Activated gamma-delta T cell (primary cell): ENCODE data around the gene CD151.

Experiments
- DNase-seq: peaks from one replicate; lab custom pipeline; 2025; lab: John Stamatoyannopoulos, UW

CD151 gene

DNA sequence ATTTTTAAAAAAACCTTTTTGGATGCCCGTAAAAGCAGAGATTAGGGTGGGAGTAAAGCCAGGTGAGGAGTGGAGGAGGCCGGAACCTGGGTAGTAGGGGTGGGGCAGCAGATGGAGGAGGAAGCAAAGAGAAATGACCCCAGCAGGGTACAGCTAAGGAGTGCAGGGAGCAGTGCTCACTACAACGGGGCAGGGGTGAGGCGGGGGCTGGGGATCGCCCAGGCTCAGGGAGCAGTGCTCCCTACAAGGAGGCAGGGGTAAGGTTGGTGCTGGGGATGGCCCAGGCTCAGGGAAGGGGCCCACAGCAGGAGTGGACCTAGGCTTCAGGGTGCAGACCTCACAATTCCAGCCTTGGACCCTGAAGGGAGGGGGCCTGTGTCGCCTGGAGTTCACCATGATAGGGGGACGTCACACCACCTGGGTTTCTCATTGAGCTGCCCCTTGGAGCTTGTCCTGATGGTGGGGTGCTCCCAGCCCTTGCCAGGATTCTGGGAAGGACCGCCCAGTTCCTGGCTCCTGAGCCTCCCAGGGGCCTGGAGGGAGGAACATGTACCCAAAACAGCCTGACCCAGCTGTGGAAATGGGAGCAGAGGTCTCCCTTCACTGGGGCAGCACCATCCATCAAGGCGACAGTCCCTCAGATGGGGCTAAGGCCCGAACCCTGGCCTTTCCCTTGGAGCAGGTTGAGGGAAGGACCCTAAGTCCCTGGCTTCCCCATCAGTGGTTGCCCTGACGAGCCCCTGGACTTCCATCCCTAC, 16.9 kb upstream of the CD151 start:
- no peak for DNase-seq

DNA sequence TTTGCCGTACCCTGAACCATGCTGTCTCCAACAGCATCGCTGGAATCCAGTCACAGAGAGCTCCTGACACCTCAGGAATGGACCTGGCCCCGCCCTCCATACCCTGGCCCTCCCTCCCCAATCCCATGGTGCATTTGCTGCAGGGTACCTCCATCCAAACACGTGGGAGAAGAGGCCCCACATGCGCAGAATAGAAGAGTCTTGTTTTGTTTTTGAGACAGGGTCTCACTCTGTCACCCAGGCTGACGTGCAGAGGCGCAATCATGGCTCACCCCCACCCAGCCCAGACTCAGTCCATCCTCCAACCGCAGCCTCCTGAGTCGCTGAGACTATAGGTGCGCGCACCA, 16.3 kb upstream of the CD151 start:
- no peak for DNase-seq

- DNase-seq, result no peak
Measured at GRCh38 chr11:818396-819128, 14.2 kb upstream of the CD151 start, which contains the start of gene PNPLA2. Gene PNPLA2, plus strand, starts transcription at chr11:818914. Its CDS starts 805 bp downstream, at chr11:819719.

- peak; percentile 86 for DNase-seq
Measured at GRCh38 chr11:819129-819931, 13.4 kb upstream of the CD151 start.

GRCh38 chr11:819943-820649, 12.7 kb upstream of the CD151 start:
- peak; percentile 87 for DNase-seq

DNA sequence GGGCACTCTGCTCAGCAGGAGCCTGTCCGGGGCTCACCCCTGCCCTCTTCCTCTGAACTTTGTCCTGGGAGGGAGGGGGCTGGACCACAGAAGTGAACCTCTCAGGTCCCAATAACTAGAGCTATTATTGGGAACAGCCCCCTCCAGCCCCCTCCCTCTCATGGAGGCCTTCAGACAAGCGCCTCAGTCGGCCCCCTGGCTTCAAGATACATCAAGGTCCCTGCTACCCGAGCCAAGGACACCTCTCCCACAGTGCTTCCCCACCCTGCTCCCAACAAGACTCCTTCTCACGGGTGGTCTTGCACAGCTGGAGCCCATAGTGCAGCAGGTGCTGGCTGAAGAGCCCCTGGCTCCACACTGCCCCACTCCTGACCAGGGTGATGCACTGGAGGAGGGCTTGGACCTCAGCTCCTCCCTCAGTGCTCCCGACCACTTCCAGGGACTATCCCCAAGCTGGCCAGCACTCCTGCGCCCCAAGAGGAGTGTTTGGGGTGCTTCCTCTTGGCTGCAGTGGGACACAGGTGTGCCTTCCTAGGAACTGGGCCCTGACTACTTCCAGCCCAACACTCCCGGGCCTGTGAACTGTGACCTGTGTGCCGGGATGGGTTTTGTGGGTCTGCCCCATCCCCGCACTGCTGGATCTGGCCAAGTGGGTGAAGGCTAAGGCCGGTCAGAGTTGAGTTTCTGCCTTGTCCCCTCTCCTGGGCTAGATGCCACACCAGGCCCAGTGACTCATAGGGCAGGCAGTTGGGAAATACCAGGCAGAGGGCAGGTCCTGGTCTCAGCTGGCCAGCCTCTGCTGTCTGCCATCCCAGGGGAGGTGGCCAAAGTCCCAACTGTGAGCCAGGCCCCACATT, 11.9 kb upstream of the CD151 start:
- no peak for DNase-seq

DNA sequence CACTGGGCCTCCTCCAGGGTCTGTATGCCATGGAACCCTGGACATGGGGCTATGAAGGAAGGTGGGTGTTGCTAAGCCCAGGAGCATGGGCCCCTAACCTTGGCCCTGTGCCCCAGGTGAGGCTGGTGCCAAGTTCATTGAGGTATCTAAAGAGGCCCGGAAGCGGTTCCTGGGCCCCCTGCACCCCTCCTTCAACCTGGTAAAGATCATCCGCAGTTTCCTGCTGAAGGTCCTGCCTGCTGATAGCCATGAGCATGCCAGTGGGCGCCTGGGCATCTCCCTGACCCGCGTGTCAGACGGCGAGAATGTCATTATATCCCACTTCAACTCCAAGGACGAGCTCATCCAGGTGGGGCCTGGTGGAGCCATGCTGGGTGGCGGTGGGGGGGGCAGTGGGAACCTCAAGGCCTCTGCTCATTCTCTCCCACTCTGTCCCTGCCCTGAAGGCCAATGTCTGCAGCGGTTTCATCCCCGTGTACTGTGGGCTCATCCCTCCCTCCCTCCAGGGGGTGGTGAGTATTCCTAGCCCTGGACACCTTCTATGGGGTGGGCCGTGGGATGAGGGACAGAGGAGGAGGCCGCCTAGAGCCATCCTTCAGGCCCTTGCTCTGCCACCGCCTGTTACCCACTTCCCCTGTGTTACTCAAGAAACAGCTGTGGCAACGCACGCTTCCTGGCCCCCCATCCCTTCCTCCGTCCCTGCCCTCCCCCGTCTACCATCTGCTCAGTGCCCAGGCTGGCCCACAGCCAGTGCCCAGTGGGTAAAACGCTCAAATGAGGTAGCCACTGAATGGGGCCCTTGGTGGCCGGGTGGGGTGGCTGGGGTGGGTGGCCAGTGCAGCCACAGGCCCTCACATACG, 11.0 kb upstream of the CD151 start:
- no peak for DNase-seq

DNA sequence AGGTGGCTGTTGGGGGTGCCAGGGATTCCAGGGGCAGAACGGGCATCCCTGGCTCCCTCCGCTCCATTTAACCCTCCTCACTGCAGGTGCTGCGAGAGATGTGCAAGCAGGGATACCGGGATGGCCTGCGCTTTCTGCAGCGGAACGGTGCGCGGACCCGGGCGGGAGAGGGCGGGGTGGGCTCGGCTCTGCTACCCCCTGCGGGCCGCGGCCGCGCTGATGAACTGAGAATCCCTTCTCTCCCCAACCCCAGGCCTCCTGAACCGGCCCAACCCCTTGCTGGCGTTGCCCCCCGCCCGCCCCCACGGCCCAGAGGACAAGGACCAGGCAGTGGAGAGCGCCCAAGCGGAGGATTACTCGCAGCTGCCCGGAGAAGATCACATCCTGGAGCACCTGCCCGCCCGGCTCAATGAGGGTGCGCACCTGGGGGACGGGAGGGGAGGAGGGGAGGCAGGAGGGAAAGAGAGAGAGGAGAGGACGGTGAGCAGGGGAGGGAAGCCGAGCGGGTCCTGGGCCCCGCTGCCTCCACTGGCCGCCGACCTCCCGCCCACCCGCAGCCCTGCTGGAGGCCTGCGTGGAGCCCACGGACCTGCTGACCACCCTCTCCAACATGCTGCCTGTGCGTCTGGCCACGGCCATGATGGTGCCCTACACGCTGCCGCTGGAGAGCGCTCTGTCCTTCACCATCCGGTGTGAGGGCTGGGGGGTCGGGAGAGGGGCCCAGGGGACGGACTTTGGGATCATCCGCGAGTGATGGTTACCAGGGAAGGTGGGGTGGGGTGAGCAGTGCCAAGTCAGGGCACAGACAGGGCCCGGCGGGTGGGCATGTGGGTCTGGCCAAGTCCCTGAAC, 9.1 kb upstream of the CD151 start:
- DNase-seq, result no peak

DNA sequence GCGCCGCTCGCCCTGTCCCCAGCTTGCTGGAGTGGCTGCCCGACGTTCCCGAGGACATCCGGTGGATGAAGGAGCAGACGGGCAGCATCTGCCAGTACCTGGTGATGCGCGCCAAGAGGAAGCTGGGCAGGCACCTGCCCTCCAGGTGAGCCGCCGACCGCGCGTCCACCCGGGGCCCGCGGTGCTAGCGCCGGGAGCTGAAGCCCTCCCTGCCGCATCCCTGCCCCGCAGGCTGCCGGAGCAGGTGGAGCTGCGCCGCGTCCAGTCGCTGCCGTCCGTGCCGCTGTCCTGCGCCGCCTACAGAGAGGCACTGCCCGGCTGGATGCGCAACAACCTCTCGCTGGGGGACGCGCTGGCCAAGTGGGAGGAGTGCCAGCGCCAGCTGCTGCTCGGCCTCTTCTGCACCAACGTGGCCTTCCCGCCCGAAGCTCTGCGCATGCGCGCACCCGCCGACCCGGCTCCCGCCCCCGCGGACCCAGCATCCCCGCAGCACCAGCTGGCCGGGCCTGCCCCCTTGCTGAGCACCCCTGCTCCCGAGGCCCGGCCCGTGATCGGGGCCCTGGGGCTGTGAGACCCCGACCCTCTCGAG, 8.4 kb upstream of the CD151 start:
- DNase-seq, result no peak

GRCh38 chr11:824942-825341, 7.8 kb upstream of the CD151 start:
- DNase-seq, result no peak

DNA sequence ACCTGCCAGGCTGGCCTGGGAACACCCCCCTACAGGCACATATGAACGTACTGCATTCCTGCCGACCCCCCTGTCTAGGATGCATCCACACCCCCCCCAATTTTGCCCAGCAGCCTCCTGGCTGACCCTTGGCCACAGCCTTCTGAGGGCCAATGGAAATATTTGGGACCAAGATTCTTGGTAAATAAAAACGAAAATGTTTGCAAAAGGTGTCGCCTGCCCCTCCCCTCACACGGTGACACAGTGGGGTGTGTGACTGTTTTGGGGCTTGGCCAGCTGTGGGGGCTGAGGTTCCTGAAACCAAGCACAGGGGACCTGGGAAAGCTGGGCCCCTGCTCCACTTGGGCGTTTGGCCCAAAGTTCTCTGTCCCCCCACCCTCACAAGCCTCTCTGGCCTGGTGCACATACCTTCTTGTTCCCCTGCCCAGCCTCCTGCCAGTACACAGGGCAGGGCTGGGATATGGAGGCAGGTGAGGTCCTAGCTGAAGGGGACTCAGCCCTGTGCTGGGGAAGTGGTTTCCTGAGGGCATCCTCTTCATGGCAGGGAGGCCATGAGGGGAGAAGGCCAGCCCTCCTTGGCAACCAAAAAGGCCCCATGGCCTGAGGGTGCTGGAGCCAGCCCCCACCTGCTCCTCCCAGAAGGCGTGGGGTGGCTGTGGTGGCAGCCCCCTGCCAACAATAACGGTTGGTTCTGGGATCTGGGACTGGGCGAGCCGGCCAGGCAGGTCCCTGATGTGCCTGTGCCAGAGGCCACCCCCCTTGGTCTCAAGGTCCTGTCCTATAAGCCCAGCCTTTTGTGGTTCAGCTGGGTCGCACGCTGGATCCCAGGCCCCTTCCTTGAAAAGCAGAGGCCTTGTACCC, 7.2 kb upstream of the CD151 start:
- DNase-seq, result no peak

DNA sequence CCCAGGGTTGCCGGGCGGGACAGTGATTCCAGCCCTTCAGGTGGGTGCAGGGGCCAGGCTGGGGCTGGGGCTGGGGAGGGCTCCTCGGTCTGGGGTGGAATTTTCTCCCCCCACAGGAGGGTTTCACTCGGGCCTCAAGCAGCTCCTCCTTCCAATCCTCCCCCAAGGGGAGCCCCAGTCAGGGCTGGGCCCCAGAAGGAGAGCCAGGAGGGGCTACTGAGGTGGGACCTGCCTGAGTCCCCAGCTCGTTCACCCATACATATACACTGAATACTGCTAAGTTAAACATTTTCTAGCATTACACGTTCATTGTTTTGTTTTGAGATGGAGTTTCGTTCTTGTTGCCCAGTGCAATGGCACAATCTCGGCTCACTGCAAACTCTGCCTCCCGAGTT, 6.5 kb upstream of the CD151 start:
- no peak for DNase-seq

DNA sequence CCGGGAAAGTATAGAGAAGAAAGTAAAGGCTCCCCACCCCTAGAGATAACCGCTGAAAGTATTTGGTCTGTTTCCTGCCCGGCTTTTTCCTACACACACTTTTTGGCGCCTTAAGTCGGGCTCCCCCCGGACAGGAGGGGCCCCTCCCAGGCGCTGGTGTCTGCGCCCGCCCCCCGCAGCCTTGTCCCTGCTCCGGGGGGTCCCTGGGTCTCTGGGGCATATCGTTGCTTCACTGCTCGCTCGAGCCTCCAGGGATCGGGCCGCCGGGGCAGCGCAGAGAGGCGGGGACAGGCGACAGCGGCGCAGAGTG, 6.0 kb upstream of the CD151 start:
- no peak for DNase-seq

GRCh38 chr11:827146-827896, 5.4 kb upstream of the CD151 start:
- DNase-seq, result no peak

DNA sequence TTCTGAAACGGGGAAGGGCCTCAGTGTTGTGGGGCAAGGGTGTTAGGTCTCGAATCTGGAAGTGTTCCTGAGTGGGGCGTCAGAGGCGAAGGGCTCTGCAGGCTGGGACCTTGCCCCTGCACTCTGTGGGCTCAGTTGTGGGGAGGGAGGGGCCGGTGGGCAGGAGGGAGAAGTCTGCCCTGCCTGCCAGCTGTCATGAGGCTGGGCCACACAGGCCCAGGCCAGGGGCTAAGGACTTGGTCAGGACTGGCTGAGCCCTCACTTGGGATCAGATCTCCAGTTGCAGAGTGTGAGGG, 4.9 kb upstream of the CD151 start, which contains the start of gene CRACR2B:
CRACR2B (plus strand) TSS at position 23 of the 296 bp plus-strand sequence. CDS start 689 bp downstream, outside the sequence.
- no peak for DNase-seq

GRCh38 chr11:828506-829175, 4.1 kb upstream of the CD151 start:
- DNase-seq, result no peak
